GM12878 (cell line): ENCODE measurements around the gene TMEM201. TPM values are rescaled to one million over a fixed set of nuclear protein-coding genes. Genes with fewer than 3 reads are reported as not detected.

Experiments used
- ATAC-seq: fragments of 200-7000 bp; cut with Tn5 transposase; 3 replicates; pipeline ENCODE4 v1.9.1; 2020; ENCODE audit warnings: mild to moderate bottlenecking, moderate library complexity
- BruUV-seq: library from RNA; stranded (reverse); fragments of 400-500 nt; replicated peaks from 2 replicates; lab custom pipeline; 2021; lab: Mats Ljungman, UMichigan
- CTCF ChIA-PET: fragments of 300-600 bp; sonication (Branson Sonifier 250); formaldehyde crosslinking; extraction: SDS; loops from one replicate; lab custom pipeline; 2021; ENCODE audit warnings: inconsistent platforms; lab: Yijun Ruan, JAX
- POLR2A ChIA-PET: fragments of 350-600 bp; formaldehyde crosslinking; extraction: SDS; loops from one replicate; lab custom pipeline; 2021; ENCODE audit warnings: inconsistent platforms; lab: Charles Lee
- RAD21 ChIA-PET: fragments of 300-600 bp; sonication (Branson Sonifier 250); formaldehyde crosslinking; loops from one replicate; lab custom pipeline; 2023; ENCODE audit warnings: antibody characterized with exemption; ENCODE audit not compliant: unreplicated experiment; lab: Charles Lee
- SMC1A ChIA-PET: fragments of 300-600 bp; sonication (Branson Sonifier 250); formaldehyde crosslinking; loops from one replicate; lab custom pipeline; 2023; ENCODE audit not compliant: unreplicated experiment, uncharacterized antibody; lab: Charles Lee
- DNase-seq: peaks from one replicate; pipeline ENCODE4 v3.0.0-alpha.2; 2011; ENCODE audit warnings: low read depth, low spot score
- FAIRE-seq: peaks from 3 replicates; lab custom pipeline; 2011; peaks lifted over from hg19 to GRCh38; lab: Jason Lieb, UNC
- H2AFZ ChIP-seq: 2 replicates; pipeline ENCODE4 v1.6.0; 2011; ENCODE audit warnings: low read depth, low read length, control low read depth; ENCODE audit not compliant: control insufficient read depth
- H3K27ac ChIP-seq: 2 replicates; pipeline ENCODE4 v1.5.1; 2011; ENCODE audit warnings: control low read depth; ENCODE audit not compliant: control insufficient read depth, insufficient read depth
- H3K27me3 ChIP-seq, 2 experiments: replicated peaks in 1 of 2; 2 replicates each; pipeline versions ENCODE4 v1.6.0 to v1.6.1; 2011; ENCODE audit warnings: low read length in 1 of 2; ENCODE audit not compliant: control insufficient read depth in 2 of 2, insufficient read depth in 2 of 2
- H3K36me3 ChIP-seq, 2 experiments: 2 replicates each; pipeline ENCODE4 v1.5.1; 2011; ENCODE audit warnings: low read length in 1 of 2; ENCODE audit not compliant: control insufficient read depth in 2 of 2, insufficient read depth in 2 of 2
- H3K4me1 ChIP-seq: 2 replicates; pipeline ENCODE4 v1.6.1; 2011; ENCODE audit warnings: mild to moderate bottlenecking, low read length, moderate library complexity, mixed read lengths; ENCODE audit not compliant: control insufficient read depth, insufficient read depth
- H3K4me2 ChIP-seq: 2 replicates; pipeline ENCODE4 v1.6.0; 2011; ENCODE audit warnings: control low read depth; ENCODE audit not compliant: control insufficient read depth, insufficient read depth
- H3K4me3 ChIP-seq: fragments of 200-600 bp; sonication (generic); 2 replicates; pipeline ENCODE4 v1.5.1; 2016
- H3K79me2 ChIP-seq: 2 replicates; pipeline ENCODE4 v1.6.0; 2011; ENCODE audit warnings: low read length; ENCODE audit not compliant: control insufficient read depth, insufficient read depth
- H3K9ac ChIP-seq: 2 replicates; pipeline ENCODE4 v1.8.0; 2011; ENCODE audit warnings: low read length, control low read depth, mixed read lengths; ENCODE audit not compliant: control insufficient read depth, insufficient read depth
- H3K9me3 ChIP-seq: replicated peaks from 3 replicates; pipeline ENCODE4 v1.5.1; 2011; ENCODE audit warnings: mild to moderate bottlenecking, low read length; ENCODE audit not compliant: control insufficient read depth, insufficient read depth
- H4K20me1 ChIP-seq: 2 replicates; pipeline ENCODE4 v1.6.0; 2011; ENCODE audit not compliant: control insufficient read depth, insufficient read depth
- CUX1 ChIP-seq: IDR thresholded peaks from 2 replicates; pipeline ENCODE4 v1.6.1; 2012; ENCODE audit warnings: improper control_type of control experiment, low read depth, low read length; ENCODE audit not compliant: insufficient replicate concordance
- JUND ChIP-seq: IDR thresholded peaks from 2 replicates; pipeline ENCODE4 v1.6.1; 2012; ENCODE audit warnings: low read depth, mild to moderate bottlenecking, low read length, improper control_type of control experiment, moderate library complexity
- POU2F2 ChIP-seq: IDR thresholded peaks from 3 replicates; pipeline ENCODE4 v1.6.1; 2011; ENCODE audit warnings: low read depth, mild to moderate bottlenecking, low read length, borderline replicate concordance
- SP1 ChIP-seq: IDR thresholded peaks from one replicate; pipeline ENCODE4 v1.6.1; 2011; ENCODE audit warnings: low read depth, low read length
- ZNF207 ChIP-seq: fragments of 450-650 bp; IDR thresholded peaks from 2 replicates; pipeline ENCODE4 v1.6.1; 2014; ENCODE audit warnings: antibody characterized with exemption, mild to moderate bottlenecking, borderline replicate concordance
- whole genome bisulfite sequencing: methylation state at CpG from one replicate; pipeline ENCODE4 v1.1.6; 2016; ENCODE audit warnings: low lambda C conversion rate; ENCODE audit not compliant: insufficient replicate concordance, insufficient coverage; ENCODE audit errors: missing lambda C conversion rate; 5-methylcytosine and 5-hydroxymethylcytosine counted together
- in situ Hi-C: fragments of 300-500 bp; cut with MboI; formaldehyde crosslinking; loops from 9 replicates; pipeline ENCODE4 v1.14.3; 2018; ENCODE audit warnings: mixed read lengths
- intact Hi-C: fragments of 100-400 bp; cut with micrococcal nuclease; formaldehyde crosslinking; loops from one replicate; pipeline ENCODE4 v1.14.2; 2022; ENCODE audit not compliant: unreplicated experiment
- polyA plus RNA-seq, 11 experiments: library from polyadenylated mRNA; depleted of rRNA in 4 of 11; unstranded in 6 of 11; stranded (reverse) in 5 of 11; fragments of >200 nt; fragmentation: Nextera tagmentation in 4 of 11; fragmentation: Illumina TruSeq in 1 of 11; extraction: Ambion mirVana in 4 of 11; extraction: Trizol in 1 of 11; gene quantifications; 1 replicate in 1 of 11; 2 replicates in 10 of 11; pipeline versions ENCODE4 v1.2.1 to v1.2.3, GENCODE V29; 2011 to 2016; ENCODE audit warnings: inconsistent platforms in 2 of 11, missing spikeins in 2 of 11, low read depth in 1 of 11
- total RNA-seq, 4 experiments: library from RNA; depleted of rRNA in 3 of 4; stranded (reverse); fragments of >200 nt in 3 of 4; fragmentation: Illumina TruSeq in 1 of 4; extraction: Trizol in 1 of 4; gene quantifications; 2 replicates each; pipeline versions ENCODE4 v1.2.1 to v1.2.3, GENCODE V29; 2013 to 2021

Gene TMEM201
- total and polyA plus RNA-seq, 10 of the 15 experiments (the other 5 are each of a cell fraction or from before 2014, with no cell fraction given): 0.13 to 26.6 (median 6.1) TPM

GRCh38 chr1:9594471-9595155, 5.9 kb downstream of the TMEM201 start:
- Histone ChIP-seq H3K4me2 (no peak overlapping the region), H3K9me3 (no peaks in the 10 kb centered on the region), H3K79me2 (peaks cover 47% of the 10 kb centered on the region), H2AFZ (no peak overlapping the region), H3K27me3 (no peaks in the 10 kb centered on the region), H3K4me3 (no peak overlapping the region), H3K27ac (no peak overlapping the region), H3K36me3 (peaks cover 3 to 14% of the 10 kb centered on the region in 2 experiments; a peak in 3 of 4 replicates), H3K4me1 (peaks cover 28% of the 10 kb centered on the region), H3K9ac (no peak overlapping the region), H4K20me1 (peaks cover 3% of the 10 kb centered on the region; the same call in 1 of the 2 replicates)
- SMC1A ChIA-PET: interaction anchor here (0.5 kb wide), 1 partner anchor 192 kb away, joined by 3 read pairs; no protein-coding TSS in a partner anchor
- RAD21 ChIA-PET: interaction anchor here (0.8 kb wide), 1 partner anchor 34 kb away, joined by 3 read pairs; no protein-coding TSS in a partner anchor
- TF ChIP-seq JUND (no peak), POU2F2 (no peak), CUX1 (no peak), ZNF207 (no peak), SP1 (no peak)
- BruUV-seq: no TSS peak
- intact Hi-C loops (no loop called here), in situ Hi-C loops (no loop called here)
- POLR2A ChIA-PET: interaction anchor here (0.6 kb wide), 1 partner anchor 209 kb away, joined by 8 read pairs; no protein-coding TSS in a partner anchor
- CTCF ChIA-PET: interaction anchor here (1.0 to 1.5 kb wide), 2 partner anchors 21 to 32 kb away, joined by 3 to 6 read pairs; no protein-coding TSS in a partner anchor
- no peak for FAIRE-seq
- 97% methylated on average over 20 of the region's 20 CpGs for WGBS
- ATAC-seq: no peak
- DNase-seq: no peak
